ENCODE measurements around the gene LAMA4. TPM values are rescaled to one million over a fixed set of nuclear protein-coding genes. Genes with fewer than 3 reads are reported as not detected.
A peak's percentile ranks its signal among the peaks of the same experiment; 100 is the strongest.

The LAMA4 gene
- total RNA-seq, 1 donor from 2014 or later, result 0.56 TPM

DNA sequence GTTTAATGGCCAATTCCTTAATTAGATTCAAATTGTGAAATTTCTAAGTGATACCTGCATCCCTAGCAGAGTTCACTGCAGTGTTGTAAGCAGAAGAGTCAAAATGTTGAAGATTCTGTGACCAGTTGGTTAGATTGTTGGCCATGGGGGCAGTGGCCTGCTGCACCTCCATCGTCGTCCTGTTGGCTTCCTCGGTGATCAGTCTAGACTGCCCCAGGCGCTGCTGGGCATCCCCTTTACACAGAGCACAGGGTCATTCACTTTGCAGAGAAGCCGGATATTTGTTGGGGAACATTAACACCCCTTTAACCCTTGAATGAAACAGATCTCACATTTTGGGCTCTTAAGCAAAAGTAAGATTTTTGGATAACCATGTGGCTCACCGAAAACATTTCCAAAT, 106.3 kb downstream of the LAMA4 start:
- TF ChIP-seq EZH2 (IDR thresholded peaks at IDR 0.05), result no peak
- TF ChIP-seq, protein P1, sequence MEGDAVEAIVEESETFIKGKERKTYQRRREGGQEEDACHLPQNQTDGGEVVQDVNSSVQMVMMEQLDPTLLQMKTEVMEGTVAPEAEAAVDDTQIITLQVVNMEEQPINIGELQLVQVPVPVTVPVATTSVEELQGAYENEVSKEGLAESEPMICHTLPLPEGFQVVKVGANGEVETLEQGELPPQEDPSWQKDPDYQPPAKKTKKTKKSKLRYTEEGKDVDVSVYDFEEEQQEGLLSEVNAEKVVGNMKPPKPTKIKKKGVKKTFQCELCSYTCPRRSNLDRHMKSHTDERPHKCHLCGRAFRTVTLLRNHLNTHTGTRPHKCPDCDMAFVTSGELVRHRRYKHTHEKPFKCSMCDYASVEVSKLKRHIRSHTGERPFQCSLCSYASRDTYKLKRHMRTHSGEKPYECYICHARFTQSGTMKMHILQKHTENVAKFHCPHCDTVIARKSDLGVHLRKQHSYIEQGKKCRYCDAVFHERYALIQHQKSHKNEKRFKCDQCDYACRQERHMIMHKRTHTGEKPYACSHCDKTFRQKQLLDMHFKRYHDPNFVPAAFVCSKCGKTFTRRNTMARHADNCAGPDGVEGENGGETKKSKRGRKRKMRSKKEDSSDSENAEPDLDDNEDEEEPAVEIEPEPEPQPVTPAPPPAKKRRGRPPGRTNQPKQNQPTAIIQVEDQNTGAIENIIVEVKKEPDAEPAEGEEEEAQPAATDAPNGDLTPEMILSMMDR (IDR thresholded peaks at IDR 0.05), result no peak
- no peaks in the 10 kb centered on the region for H3K36me3 Mint-ChIP-seq
- Histone ChIP-seq H3K27ac (no peak overlapping the region), H3K27me3 (no peaks in the 10 kb centered on the region), H3K9me3 (ENCODE audit: low read depth) (no peaks in the 10 kb centered on the region), H4K20me1 (ENCODE audit: low read depth) (no peaks in the 10 kb centered on the region), H3K4me1 (no peaks in the 10 kb centered on the region), H3K4me2 (no peak overlapping the region), H2AFZ (replicated peaks) (no peak overlapping the region), H3K9ac (no peak overlapping the region), H3K4me3 (no peak overlapping the region), H3F3A (ENCODE audit: low read depth) (no peaks in the 10 kb centered on the region), H3K36me3 (no peaks in the 10 kb centered on the region), H3K79me2 (ENCODE audit: low read depth) (no peaks in the 10 kb centered on the region)
- no peaks in the 10 kb centered on the region for H3K9me3 Mint-ChIP-seq
- no peak overlapping the region for H3K4me3 Mint-ChIP-seq
- no peak overlapping the region for H3K27ac Mint-ChIP-seq
- DNase-seq (ENCODE audit: low spot score), result no peak
- no peaks in the 10 kb centered on the region for H3K27me3 Mint-ChIP-seq (ENCODE audit: insufficient read depth, low read depth)
- H3K4me1 Mint-ChIP-seq, result peaks cover 2% of the 10 kb centered on the region

DNA sequence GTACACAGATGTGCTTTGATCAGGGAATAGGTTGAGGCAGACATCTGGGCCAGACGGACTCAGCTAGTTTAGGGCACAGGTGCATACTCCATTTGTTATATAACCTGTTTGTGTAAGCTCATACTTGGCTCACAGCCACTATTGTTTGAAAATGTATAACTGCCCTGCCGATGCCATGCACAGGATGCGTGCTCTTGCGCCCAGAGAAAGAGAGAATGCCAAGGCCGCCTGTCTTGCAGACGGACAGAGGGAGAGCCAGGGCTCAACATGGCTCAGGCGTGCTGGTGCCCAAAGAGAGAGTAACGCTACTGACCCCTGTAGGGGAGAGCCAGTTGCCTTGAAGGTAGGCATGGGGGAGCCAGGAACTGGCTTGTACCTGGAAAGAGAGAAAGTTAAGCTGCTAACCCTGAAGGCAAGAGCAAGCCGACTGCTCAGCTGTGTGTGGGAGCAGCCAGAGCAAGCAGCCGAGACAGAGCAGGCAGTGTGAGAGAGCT, 109.2 kb downstream of the LAMA4 start:
- Histone ChIP-seq H3K4me2 (no peak overlapping the region), H3K9ac (no peak overlapping the region), H3F3A (ENCODE audit: low read depth) (no peaks in the 10 kb centered on the region), H2AFZ (replicated peaks) (peak overlapping the region; percentile 2), H3K79me2 (ENCODE audit: low read depth) (no peaks in the 10 kb centered on the region), H3K4me1 (no peaks in the 10 kb centered on the region), H3K27me3 (no peaks in the 10 kb centered on the region), H3K9me3 (ENCODE audit: low read depth) (no peaks in the 10 kb centered on the region), H4K20me1 (ENCODE audit: low read depth) (no peaks in the 10 kb centered on the region), H3K4me3 (no peak overlapping the region), H3K27ac (no peak overlapping the region), H3K36me3 (no peaks in the 10 kb centered on the region)
- no peak for TF ChIP-seq EZH2phosphoT487 (IDR thresholded peaks at IDR 0.05)
- no peak for TF ChIP-seq EZH2 (IDR thresholded peaks at IDR 0.05)
- TF ChIP-seq, protein P1 (IDR thresholded peaks at IDR 0.05), result no peak
- Mint-ChIP-seq H3K4me3 (no peak overlapping the region), H3K36me3 (no peaks in the 10 kb centered on the region), H3K27ac (peak overlapping the region; percentile 7), H3K4me1 (no peaks in the 10 kb centered on the region), H3K9me3 (no peaks in the 10 kb centered on the region), H3K27me3 (ENCODE audit: insufficient read depth, low read depth) (no peaks in the 10 kb centered on the region)
- no peak for DNase-seq (ENCODE audit: low spot score)

DNA sequence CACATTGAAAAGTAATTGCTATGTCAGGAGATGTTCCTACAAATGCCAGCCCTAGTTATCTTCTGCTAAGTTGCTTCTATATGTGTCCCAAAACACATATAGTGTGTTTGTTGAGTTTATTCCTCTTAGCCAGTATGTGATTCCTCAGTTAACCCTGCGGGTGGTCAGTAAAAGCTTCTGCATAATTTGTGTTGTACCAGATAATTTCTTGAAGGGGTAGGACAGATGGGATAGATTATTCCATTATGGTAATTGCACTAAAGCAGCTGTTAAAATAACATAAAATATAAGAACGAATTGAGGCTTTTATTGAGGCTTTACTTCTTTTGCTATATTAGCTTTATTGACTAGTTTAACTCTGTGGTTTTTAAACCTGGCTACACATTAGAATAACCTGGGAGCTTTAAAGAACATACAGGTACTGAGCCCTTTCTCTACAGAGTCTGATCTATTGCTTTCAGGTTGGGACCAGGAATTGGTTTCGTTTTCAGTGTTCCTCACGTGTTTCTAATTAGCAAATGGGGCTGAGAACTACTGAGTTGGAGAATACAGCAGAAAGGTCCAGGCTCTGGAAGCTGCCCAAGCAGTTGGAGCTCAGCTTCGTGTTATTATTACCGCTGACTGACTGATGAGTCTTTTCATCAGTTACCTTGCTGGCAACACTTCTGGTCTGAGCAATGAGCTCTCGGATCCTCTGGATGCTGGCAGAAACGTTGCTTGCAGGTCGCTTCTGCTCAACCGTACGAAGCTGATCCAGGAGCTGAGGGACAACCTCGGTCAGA, 110.0 kb downstream of the LAMA4 start:
- no peaks in the 10 kb centered on the region for H3K36me3 Mint-ChIP-seq
- Histone ChIP-seq H3K9ac (no peak overlapping the region), H3K27me3 (no peaks in the 10 kb centered on the region), H4K20me1 (ENCODE audit: low read depth) (no peaks in the 10 kb centered on the region), H3K36me3 (no peaks in the 10 kb centered on the region), H3K9me3 (ENCODE audit: low read depth) (no peaks in the 10 kb centered on the region), H3K4me2 (no peak overlapping the region), H3K27ac (no peak overlapping the region), H2AFZ (replicated peaks) (peak overlapping the region; percentile 2), H3K4me1 (no peaks in the 10 kb centered on the region), H3K79me2 (ENCODE audit: low read depth) (no peaks in the 10 kb centered on the region), H3K4me3 (no peak overlapping the region), H3F3A (ENCODE audit: low read depth) (no peaks in the 10 kb centered on the region)
- no peaks in the 10 kb centered on the region for H3K9me3 Mint-ChIP-seq
- H3K4me1 Mint-ChIP-seq, result no peaks in the 10 kb centered on the region
- no peak overlapping the region for H3K27ac Mint-ChIP-seq
- no peak for TF ChIP-seq EZH2 (IDR thresholded peaks at IDR 0.05)
- TF ChIP-seq, protein P1 (IDR thresholded peaks at IDR 0.05), result no peak
- TF ChIP-seq EZH2phosphoT487 (IDR thresholded peaks at IDR 0.05), result no peak
- no peak for DNase-seq (ENCODE audit: low spot score)
- H3K27me3 Mint-ChIP-seq (ENCODE audit: insufficient read depth, low read depth), result no peaks in the 10 kb centered on the region
- no peak overlapping the region for H3K4me3 Mint-ChIP-seq

Measured in neural progenitor cell (in vitro differentiated cells).